OCI-LY7 (cell line): ENCODE results near the gene CLDN24. TPM values are rescaled to one million over a fixed set of nuclear protein-coding genes. Genes with fewer than 3 reads are reported as not detected.

Experiments used
- BruUV-seq: library from RNA; stranded (reverse); fragments of 400-500 nt; replicated peaks from 2 replicates; lab custom pipeline; 2021; lab: Mats Ljungman, UMichigan
- CTCF ChIA-PET: fragments of 300-600 bp; sonication (Branson Sonifier 250); formaldehyde crosslinking; loops from one replicate; lab custom pipeline; 2022; ENCODE audit warnings: antibody characterized with exemption; ENCODE audit not compliant: unreplicated experiment; lab: Charles Lee
- POLR2A ChIA-PET: fragments of 300-600 bp; sonication (Branson Sonifier 250); formaldehyde crosslinking; loops from one replicate; lab custom pipeline; 2022; ENCODE audit warnings: antibody characterized with exemption; lab: Charles Lee
- DNase-seq: peaks from one replicate; pipeline ENCODE4 v3.0.0-alpha.2; 2015; ENCODE audit warnings: low spot score
- H2AFZ ChIP-seq: fragments of 200-600 bp; sonication (generic), shearing (Covaris generic); 2 replicates; pipeline ENCODE4 v1.6.1; 2014; ENCODE audit warnings: mild to moderate bottlenecking, antibody characterized with exemption, low read length, moderate library complexity
- H3K27ac ChIP-seq: fragments of 200-600 bp; sonication (generic); 2 replicates; pipeline ENCODE4 v1.5.1; 2014; ENCODE audit warnings: mixed run types, low read depth, mild to moderate bottlenecking, moderate library complexity, low read length, inconsistent platforms; ENCODE audit not compliant: poor library complexity, severe bottlenecking
- H3K36me3 ChIP-seq: fragments of 200-600 bp; sonication (generic); 2 replicates; pipeline ENCODE4 v1.6.1; 2014; ENCODE audit warnings: mild to moderate bottlenecking, antibody characterized with exemption, low read length, moderate library complexity, mixed read lengths; ENCODE audit not compliant: insufficient read depth
- H3K4me1 ChIP-seq: fragments of 200-600 bp; sonication (generic); 2 replicates; pipeline ENCODE4 v1.5.1; 2014; ENCODE audit warnings: mild to moderate bottlenecking, low read length; ENCODE audit not compliant: insufficient read depth, poor library complexity, severe bottlenecking
- H3K4me2 ChIP-seq: fragments of 200-600 bp; sonication (generic); 2 replicates; pipeline ENCODE4 v1.6.1; 2014; ENCODE audit warnings: mild to moderate bottlenecking, low read length
- H3K4me3 ChIP-seq: fragments of 200-600 bp; sonication (generic); 2 replicates; pipeline ENCODE4 v1.5.1; 2014; ENCODE audit warnings: mild to moderate bottlenecking, low read depth, low read length; ENCODE audit not compliant: poor library complexity, severe bottlenecking
- H3K79me2 ChIP-seq: fragments of 200-600 bp; sonication (generic); 2 replicates; pipeline ENCODE4 v1.6.1; 2016; ENCODE audit warnings: low read depth, mild to moderate bottlenecking, low read length, moderate library complexity, mixed read lengths; ENCODE audit not compliant: insufficient read depth
- H3K9me2 ChIP-seq: fragments of 200-600 bp; sonication (generic); 2 replicates; pipeline ENCODE4 v1.6.1; 2016; ENCODE audit warnings: mild to moderate bottlenecking, low read length, mixed read lengths; ENCODE audit not compliant: insufficient read depth
- H3K9me3 ChIP-seq: fragments of 200-600 bp; sonication (generic); 2 replicates; pipeline ENCODE4 v1.6.1; 2014; ENCODE audit warnings: mild to moderate bottlenecking, mixed run types, low read length, mixed read lengths
- H4K20me1 ChIP-seq: fragments of 200-600 bp; sonication (generic); 2 replicates; pipeline ENCODE4 v1.6.1; 2014; ENCODE audit warnings: mild to moderate bottlenecking, antibody characterized with exemption, low read length, moderate library complexity, mixed read lengths; ENCODE audit not compliant: insufficient read depth
- CTCF ChIP-seq: fragments of 200-600 bp; sonication (generic); conservative IDR thresholded peaks from 2 replicates; pipeline ENCODE4 v1.5.1; 2014; ENCODE audit warnings: mild to moderate bottlenecking, antibody characterized with exemption, low read length, moderate library complexity, mixed read lengths
- EZH2phosphoT487 ChIP-seq: fragments of 200-600 bp; sonication (generic); IDR thresholded peaks from 2 replicates; pipeline ENCODE4 v1.6.1; 2018; ENCODE audit warnings: low read depth, borderline replicate concordance, mild to moderate bottlenecking, mixed run types, antibody characterized with exemption, low read length, moderate library complexity, mixed read lengths
- intact Hi-C: fragments of 100-400 bp; cut with micrococcal nuclease; formaldehyde crosslinking; loops from one replicate; pipeline ENCODE4 v1.10.0; 2022; ENCODE audit not compliant: unreplicated experiment
- total RNA-seq, 2 experiments: library from RNA; depleted of rRNA in 1 of 2; stranded (reverse); fragments of >200 nt in 1 of 2; shearing (Covaris generic) in 1 of 2; gene quantifications; 2 replicates each; pipeline ENCODE4 v1.2.3, GENCODE V29; 2014 to 2022

CLDN24 gene
- total RNA-seq, 2 experiments from 2014 or later: not detected

DNA sequence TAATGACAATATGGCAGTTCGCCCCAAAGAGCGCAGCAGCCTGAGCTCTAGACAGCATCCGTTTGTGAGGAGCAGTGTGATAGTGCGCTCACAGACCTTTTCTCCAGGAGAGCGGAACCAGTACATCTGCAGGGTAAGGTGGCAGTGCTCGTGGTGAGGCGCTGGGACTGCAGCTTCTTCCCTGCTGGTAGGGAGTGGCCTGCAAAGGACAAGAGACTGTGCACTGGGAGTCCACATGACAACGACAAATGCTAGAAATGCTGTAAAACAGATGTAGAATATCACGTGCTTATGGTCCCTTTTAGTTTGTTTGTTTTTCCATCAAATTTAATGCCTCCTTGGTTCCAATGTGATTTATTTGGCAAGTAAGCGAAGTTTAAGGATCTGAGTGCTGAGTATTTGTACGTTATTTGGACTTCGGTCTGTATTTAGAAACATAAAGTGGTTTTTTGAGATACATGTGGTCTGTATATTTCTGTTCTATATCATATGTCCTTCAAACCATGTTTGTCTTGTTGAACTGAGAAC lies 37.9 kb downstream of the CLDN24 start:
- no peak overlapping the region for H3K27ac ChIP-seq
- no TSS peak for BruUV-seq
- H3K4me2 ChIP-seq: no peak overlapping the region
- H3K9me3 ChIP-seq: no peaks in the 10 kb centered on the region
- H3K4me3 ChIP-seq: no peak overlapping the region
- H3K79me2 ChIP-seq: no peaks in the 10 kb centered on the region
- CTCF ChIA-PET: no interaction called here
- POLR2A ChIA-PET: no interaction called here
- DNase-seq: no peak
- H3K4me1 ChIP-seq: no peaks in the 10 kb centered on the region
- no peak overlapping the region for H2AFZ ChIP-seq
- H3K36me3 ChIP-seq: no peaks in the 10 kb centered on the region
- no peaks in the 10 kb centered on the region for H4K20me1 ChIP-seq
- no peaks in the 10 kb centered on the region for H3K9me2 ChIP-seq
- no peak for TF ChIP-seq CTCF
- TF ChIP-seq EZH2phosphoT487: no peak
- intact Hi-C loops: no loop called here

- ChIA-PET POLR2A (no interaction called here), CTCF (no interaction called here)
- intact Hi-C loops: no loop called here
- Histone ChIP-seq H3K4me2 (no peak overlapping the region), H2AFZ (no peak overlapping the region), H3K4me3 (no peak overlapping the region), H3K9me2 (no peaks in the 10 kb centered on the region), H3K27ac (no peak overlapping the region), H3K4me1 (no peaks in the 10 kb centered on the region), H4K20me1 (no peaks in the 10 kb centered on the region), H3K36me3 (no peaks in the 10 kb centered on the region), H3K79me2 (no peaks in the 10 kb centered on the region), H3K9me3 (peaks cover 12% of the 10 kb centered on the region; the same call in 1 of the 2 replicates)
- no peak for TF ChIP-seq CTCF
- TF ChIP-seq EZH2phosphoT487: no peak
- DNase-seq: no peak
- BruUV-seq: no TSS peak
Observed at GRCh38 chr4:183276106-183276505, 46.1 kb downstream of the CLDN24 start.

GRCh38 chr4:183272384-183272783 lies 49.8 kb downstream of the CLDN24 start:
- POLR2A ChIA-PET: no interaction called here
- H3K27ac ChIP-seq: no peak overlapping the region
- no peaks in the 10 kb centered on the region for H4K20me1 ChIP-seq
- H3K4me3 ChIP-seq: no peak overlapping the region
- no peak overlapping the region for H2AFZ ChIP-seq
- peaks cover 12% of the 10 kb centered on the region; the same call in 1 of the 2 replicates for H3K9me3 ChIP-seq
- H3K4me2 ChIP-seq: no peak overlapping the region
- no peaks in the 10 kb centered on the region for H3K4me1 ChIP-seq
- H3K9me2 ChIP-seq: no peaks in the 10 kb centered on the region
- no peaks in the 10 kb centered on the region for H3K79me2 ChIP-seq
- no peak for DNase-seq
- BruUV-seq: no TSS peak
- intact Hi-C loops: no loop called here
- no peaks in the 10 kb centered on the region for H3K36me3 ChIP-seq
- CTCF ChIA-PET: no interaction called here
- TF ChIP-seq CTCF (no peak), EZH2phosphoT487 (no peak)
